ENCODE data around the gene DEK.

GRCh38 chr6:18219591-18219990 is 44.7 kb downstream of the DEK start:
- no peak for TF ChIP-seq POLR2AphosphoS5 (IDR thresholded peaks at IDR 0.05; ENCODE audit: low read depth, low read length)
- TF ChIP-seq REST (IDR thresholded peaks at IDR 0.05; ENCODE audit: insufficient read depth in 1 of 2, low read depth in 2 of 2, low read length in 2 of 2) = no peak
- TF ChIP-seq SIN3A (IDR thresholded peaks at IDR 0.05; ENCODE audit: borderline replicate concordance, insufficient read depth, low read length) = no peak
